PC-3 (cell line): Measurements from ENCODE around the gene CRTAC1.

ENCODE experiments used
- CTCF ChIP-seq: fragments of 300-600 bp; sonication (generic); conservative IDR thresholded peaks from 2 replicates; pipeline ENCODE4 v1.5.1; 2017; ENCODE audit warnings: antibody characterized with exemption, low read depth, mild to moderate bottlenecking, low read length
- EZH2 ChIP-seq: fragments of 300-600 bp; sonication (generic); IDR thresholded peaks from one replicate; pipeline ENCODE4 v1.6.1; 2017; ENCODE audit warnings: antibody characterized with exemption, mild to moderate bottlenecking, low read length; ENCODE audit not compliant: unreplicated experiment
- EZH2phosphoT487 ChIP-seq: fragments of 300-600 bp; sonication (generic); IDR thresholded peaks from 2 replicates; pipeline ENCODE4 v1.6.1; 2018; ENCODE audit warnings: mild to moderate bottlenecking, antibody characterized with exemption, low read length, borderline replicate concordance

DNA sequence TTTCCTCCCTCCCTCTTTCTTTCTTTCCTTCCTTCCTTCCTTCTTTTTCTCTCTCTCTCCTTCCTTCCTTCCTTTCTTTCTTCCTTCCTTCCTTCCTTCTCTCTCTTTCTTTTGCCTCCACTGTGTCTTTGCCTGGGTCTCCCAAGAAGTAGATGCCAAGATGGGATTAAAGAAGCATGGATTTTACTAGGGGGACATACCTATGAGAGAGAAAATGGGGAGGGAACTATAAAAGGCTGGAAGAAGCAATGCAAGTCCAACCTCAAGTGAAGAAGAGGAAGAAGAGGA, 33.3 kb upstream of the CRTAC1 start:
- TF ChIP-seq CTCF: no peak
- TF ChIP-seq EZH2: no peak
- TF ChIP-seq EZH2phosphoT487: no peak
